Neural crest cell (in vitro differentiated cells): ENCODE results near the gene ALG12. TPM values are rescaled to one million over a fixed set of nuclear protein-coding genes. Genes with fewer than 3 reads are reported as not detected.
A peak's percentile ranks its signal among the peaks of the same experiment; 100 is the strongest.

Experiments used
- DNase-seq: peaks from one replicate; pipeline ENCODE4 v3.0.0; 2021; ENCODE audit warnings: low read depth, mixed read lengths, low spot score
- H3K27ac Mint-ChIP-seq: one replicate; pipeline ENCODE4 v1.8.0; 2021; ENCODE audit warnings: mild to moderate bottlenecking, mixed read lengths; ENCODE audit not compliant: unreplicated experiment
- H3K27me3 Mint-ChIP-seq: 2 replicates; pipeline ENCODE4 v1.8.0; 2021; ENCODE audit warnings: low read depth, mild to moderate bottlenecking, mixed read lengths
- H3K36me3 Mint-ChIP-seq: 2 replicates; pipeline ENCODE4 v1.8.0; 2021; ENCODE audit warnings: low read depth, mild to moderate bottlenecking, mixed read lengths
- H3K4me1 Mint-ChIP-seq: 2 replicates; pipeline ENCODE4 v1.8.0; 2021; ENCODE audit warnings: mixed read lengths
- H3K4me3 Mint-ChIP-seq: one replicate; pipeline ENCODE4 v1.8.0; 2021; ENCODE audit warnings: mild to moderate bottlenecking, mixed read lengths
- H3K9me3 Mint-ChIP-seq: 2 replicates; pipeline ENCODE4 v1.8.0; 2021; ENCODE audit warnings: mixed read lengths
- CTCF ChIP-seq: fragments of 200-600 bp; sonication (generic); conservative IDR thresholded peaks from 2 replicates; pipeline ENCODE4 v1.5.0; 2021; ENCODE audit warnings: antibody characterized with exemption, mild to moderate bottlenecking
- total RNA-seq: library from RNA; stranded (reverse); gene quantifications from 2 replicates; pipeline ENCODE4 v1.2.1, GENCODE V29; 2021

The ALG12 gene
- total RNA-seq, 1 donor from 2014 or later: 21.2 TPM

GRCh38 chr22:49922484-49922883, 4.2 kb upstream of the ALG12 start:
- H3K9me3 Mint-ChIP-seq: no peaks in the 10 kb centered on the region
- peak overlapping the region; percentile 76 for H3K4me3 Mint-ChIP-seq
- no peak overlapping the region for H3K27ac Mint-ChIP-seq
- DNase-seq: no peak
- no peaks in the 10 kb centered on the region for H3K27me3 Mint-ChIP-seq
- TF ChIP-seq CTCF: no peak
- peaks cover 32% of the 10 kb centered on the region for H3K4me1 Mint-ChIP-seq
- H3K36me3 Mint-ChIP-seq: no peaks in the 10 kb centered on the region

DNA sequence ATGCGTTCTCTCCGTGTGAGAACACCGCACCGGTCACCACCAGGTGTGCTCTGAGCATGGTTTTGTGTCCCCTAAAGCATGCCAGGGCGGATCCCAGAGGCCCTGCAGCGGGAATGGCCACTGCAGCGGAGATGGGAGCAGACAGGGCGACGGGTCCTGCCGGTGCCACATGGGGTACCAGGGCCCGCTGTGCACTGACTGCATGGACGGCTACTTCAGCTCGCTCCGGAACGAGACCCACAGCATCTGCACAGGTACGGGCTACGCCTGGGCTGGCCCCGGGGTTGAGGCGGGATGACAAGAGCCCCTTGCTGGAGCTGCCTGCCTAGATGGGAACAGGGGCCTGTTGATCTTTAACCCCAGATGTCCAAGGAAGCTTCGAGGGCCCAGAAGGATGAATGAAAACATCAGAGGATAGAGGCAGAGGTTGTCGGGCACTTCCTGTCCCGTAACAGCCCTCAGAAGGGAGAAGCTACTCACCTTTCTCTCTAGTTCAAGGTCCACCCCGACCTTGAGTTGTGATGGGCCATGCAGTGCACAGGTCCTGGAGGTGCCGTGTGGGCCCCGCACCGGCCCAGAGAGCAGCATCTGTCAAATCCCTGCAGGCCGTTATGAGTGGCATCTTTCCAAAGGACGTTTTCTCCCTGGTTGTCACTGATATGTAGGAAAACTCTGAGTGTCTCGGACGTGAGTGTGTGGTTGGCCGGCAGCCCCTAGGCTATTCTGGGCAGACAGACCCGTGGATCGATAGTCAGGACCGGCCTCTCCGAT, 3.5 kb upstream of the ALG12 start:
- peaks cover 25% of the 10 kb centered on the region for H3K4me1 Mint-ChIP-seq
- H3K27ac Mint-ChIP-seq: no peak overlapping the region
- no peaks in the 10 kb centered on the region for H3K27me3 Mint-ChIP-seq
- no peaks in the 10 kb centered on the region for H3K9me3 Mint-ChIP-seq
- no peak for DNase-seq
- H3K4me3 Mint-ChIP-seq: peak overlapping the region; percentile 76
- H3K36me3 Mint-ChIP-seq: no peaks in the 10 kb centered on the region
- no peak for TF ChIP-seq CTCF

DNA sequence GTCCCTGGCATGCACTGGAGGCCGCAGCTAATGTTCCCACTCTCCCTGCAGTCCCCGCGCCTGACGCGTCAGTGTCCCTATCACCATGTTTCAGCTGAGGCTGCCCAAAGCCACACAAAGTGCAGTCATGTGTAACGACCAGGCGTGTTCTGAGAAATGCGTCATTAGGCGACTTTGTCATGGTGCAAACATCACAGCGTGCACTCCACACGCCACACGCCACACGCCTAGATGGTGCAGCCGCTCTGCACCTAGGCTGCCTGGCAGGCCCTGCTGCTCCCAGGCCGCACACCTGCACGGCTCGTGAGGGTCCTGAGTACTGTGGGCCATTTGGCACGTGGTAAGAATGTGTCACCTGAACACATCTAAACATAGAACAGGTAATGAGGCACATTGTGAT, 2.6 kb upstream of the ALG12 start:
- H3K27ac Mint-ChIP-seq: no peak overlapping the region
- no peaks in the 10 kb centered on the region for H3K36me3 Mint-ChIP-seq
- no peaks in the 10 kb centered on the region for H3K27me3 Mint-ChIP-seq
- TF ChIP-seq CTCF: no peak
- H3K4me3 Mint-ChIP-seq: peak overlapping the region; percentile 84
- no peak for DNase-seq
- H3K9me3 Mint-ChIP-seq: no peaks in the 10 kb centered on the region
- peaks cover 21% of the 10 kb centered on the region for H3K4me1 Mint-ChIP-seq

- no peaks in the 10 kb centered on the region for H3K27me3 Mint-ChIP-seq
- peaks cover 16% of the 10 kb centered on the region for H3K4me1 Mint-ChIP-seq
- H3K36me3 Mint-ChIP-seq: no peaks in the 10 kb centered on the region
- H3K9me3 Mint-ChIP-seq: no peaks in the 10 kb centered on the region
- TF ChIP-seq CTCF: no peak
- H3K27ac Mint-ChIP-seq: no peak overlapping the region
- peak overlapping the region; percentile 84 for H3K4me3 Mint-ChIP-seq
- no peak for DNase-seq
Measured at GRCh38 chr22:49918911-49919881, 958 bp upstream of the ALG12 start.

DNA sequence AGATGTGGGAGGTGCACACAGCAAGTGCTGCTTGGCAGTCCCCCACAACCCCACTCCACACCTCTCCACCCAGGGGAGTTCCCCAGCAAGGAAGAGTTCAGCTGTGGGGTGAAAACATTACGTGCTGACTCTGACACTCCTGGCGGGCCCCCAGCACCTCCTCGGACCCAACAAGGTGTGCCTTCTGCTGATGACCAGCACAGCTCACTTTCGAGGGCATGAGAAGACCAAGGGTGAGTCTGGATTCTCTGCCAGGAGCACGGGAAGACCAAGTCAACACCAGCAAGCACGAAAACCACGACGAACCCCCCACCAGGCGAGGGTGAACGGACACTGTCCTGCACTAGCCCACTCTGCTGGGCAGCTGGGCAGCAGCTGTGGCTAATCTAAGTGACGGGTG, 1.4 kb downstream of the ALG12 start:
- Mint-ChIP-seq H3K4me1 (peaks cover 8% of the 10 kb centered on the region), H3K36me3 (no peaks in the 10 kb centered on the region), H3K27me3 (no peaks in the 10 kb centered on the region), H3K4me3 (peak overlapping the region; percentile 87), H3K9me3 (no peaks in the 10 kb centered on the region), H3K27ac (no peak overlapping the region)
- DNase-seq: no peak
- TF ChIP-seq CTCF: no peak
